Amniotic stem cell (primary cell): ENCODE results near the gene PAK6.

Experiments used
- DNase-seq: peaks from one replicate; lab custom pipeline; 2025; lab: John Stamatoyannopoulos, UW

Gene PAK6

DNA sequence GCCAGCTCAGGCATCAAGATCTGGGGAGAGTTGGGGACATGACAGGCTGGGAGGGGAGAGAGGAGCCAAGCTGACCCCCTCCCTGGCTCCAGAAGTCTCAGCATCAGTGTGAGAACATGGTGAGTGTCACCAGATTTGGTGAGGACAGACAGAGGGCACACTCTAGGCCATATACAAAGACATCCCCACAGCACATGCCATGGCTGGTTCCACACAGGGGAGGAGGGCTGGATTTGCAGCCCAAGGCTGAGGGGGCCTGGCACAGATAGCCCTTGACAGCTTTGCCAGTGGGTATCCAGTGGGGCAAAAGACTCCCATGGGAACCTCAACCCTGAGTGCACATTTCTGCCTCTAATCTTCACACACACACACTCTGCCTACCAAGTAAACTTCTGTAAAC, 54.1 kb downstream of the PAK6 start:
- no peak for DNase-seq

DNA sequence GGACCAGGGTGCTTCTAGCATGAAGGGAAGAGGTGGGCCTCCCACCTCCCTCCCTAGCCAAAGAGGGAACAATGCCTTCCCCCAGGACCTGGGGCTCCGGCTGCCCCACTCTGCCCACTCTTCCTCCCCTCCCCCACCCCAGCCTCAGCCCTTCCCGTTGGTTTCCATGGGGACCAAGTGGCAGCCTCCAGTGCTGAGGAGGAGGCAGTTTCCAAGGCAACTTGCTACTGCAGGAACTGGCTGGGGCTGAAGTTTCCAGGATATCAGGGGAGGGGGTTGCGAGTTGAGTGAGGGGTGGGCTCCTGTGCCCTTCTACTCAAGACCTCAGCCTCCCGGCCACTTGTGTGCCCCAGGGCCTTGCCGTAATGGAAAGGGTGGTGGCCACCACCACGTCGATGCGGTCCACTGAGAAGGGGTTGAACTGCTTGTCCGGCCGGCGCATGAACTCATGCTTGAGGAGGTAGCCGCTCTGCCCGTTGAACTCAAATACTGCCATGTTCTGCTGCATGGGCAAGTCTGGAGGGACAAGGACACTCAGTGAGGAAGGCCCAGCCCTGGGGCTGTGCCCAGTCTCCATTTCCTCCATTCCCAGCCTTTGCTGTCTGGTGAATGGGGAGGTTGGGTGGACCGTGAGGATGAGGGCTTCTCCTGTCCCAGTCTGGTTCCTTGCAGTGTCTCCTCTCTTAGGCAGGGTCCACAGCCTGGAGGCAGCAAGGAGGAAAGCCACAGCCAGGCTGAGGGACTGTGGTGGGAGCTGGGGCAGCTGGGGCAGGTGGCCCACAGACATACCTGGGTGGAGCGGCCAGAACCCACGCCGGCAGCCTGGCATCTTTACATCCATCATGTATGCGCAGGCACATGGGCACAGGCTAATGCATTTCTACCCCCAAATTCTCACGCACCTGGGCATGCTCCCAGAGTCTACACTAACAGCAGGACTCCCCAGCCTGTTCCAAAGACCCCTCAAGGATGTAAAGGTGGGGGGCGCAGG, 55.3 kb downstream of the PAK6 start:
- DNase-seq = no peak

GRCh38 chr15:40295297-40295696, 56.4 kb downstream of the PAK6 start:
- DNase-seq = no peak

DNA sequence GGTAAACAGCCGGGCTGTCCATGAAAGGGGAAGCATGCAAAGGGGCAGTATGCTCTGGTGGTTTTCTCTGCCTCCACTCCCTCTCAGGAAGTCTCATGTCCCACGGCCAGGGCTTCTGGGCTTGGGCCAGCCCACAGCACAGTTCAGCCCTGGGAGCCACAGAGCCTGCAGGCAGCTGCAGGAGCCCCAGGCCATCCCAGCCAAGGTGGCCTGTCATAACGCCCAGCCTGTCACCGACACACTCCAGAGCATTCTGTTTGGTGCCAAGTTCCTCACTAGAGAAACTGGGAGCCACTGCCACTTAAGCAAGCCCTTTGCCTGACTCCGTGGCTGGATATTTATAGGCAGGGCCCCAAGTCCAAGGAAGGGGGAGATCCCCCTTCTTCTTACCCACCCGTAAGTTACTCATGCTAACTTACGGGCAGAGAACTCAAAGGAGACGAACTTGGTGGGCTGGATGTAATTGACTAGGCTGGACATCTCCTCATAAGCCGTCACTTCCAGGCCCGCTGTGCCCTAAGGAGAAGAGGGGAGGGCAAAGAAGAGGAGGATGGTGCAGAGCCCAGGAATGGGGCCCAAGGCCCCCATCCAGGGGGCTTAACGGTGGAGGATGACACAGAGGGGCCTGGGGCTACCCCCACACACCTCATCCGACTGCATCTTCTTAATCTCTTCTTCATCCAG, 57.2 kb downstream of the PAK6 start:
- DNase-seq = no peak

GRCh38 chr15:40296561-40297230, 57.8 kb downstream of the PAK6 start:
- DNase-seq = no peak

GRCh38 chr15:40297356-40297755, 58.5 kb downstream of the PAK6 start:
- no peak for DNase-seq

- no peak for DNase-seq
These were observed 59.5 kb downstream of the PAK6 start for GRCh38 chr15:40298216-40298935.

GRCh38 chr15:40300367-40300766, 61.5 kb downstream of the PAK6 start:
- DNase-seq = no peak

DNA sequence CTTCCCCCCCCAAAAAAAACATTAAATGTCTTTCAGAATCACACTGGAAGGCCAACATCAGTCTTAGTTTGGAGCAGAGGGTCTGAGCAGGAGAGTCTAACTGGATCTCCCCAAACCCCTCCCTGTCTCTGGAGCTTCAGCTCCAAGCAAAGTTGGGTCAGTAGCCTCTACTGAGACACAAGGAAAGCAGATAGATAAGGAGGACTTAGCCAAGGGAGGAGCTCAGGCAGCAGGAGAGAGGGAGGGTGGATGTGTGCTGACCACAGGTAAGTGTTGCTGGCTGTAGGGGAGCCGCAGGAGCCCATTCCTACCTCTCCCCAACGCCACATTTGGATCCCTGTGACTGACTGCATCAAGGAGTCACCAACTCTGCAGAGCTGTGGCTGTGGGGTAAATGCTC, 61.9 kb downstream of the PAK6 start:
- DNase-seq = no peak

DNA sequence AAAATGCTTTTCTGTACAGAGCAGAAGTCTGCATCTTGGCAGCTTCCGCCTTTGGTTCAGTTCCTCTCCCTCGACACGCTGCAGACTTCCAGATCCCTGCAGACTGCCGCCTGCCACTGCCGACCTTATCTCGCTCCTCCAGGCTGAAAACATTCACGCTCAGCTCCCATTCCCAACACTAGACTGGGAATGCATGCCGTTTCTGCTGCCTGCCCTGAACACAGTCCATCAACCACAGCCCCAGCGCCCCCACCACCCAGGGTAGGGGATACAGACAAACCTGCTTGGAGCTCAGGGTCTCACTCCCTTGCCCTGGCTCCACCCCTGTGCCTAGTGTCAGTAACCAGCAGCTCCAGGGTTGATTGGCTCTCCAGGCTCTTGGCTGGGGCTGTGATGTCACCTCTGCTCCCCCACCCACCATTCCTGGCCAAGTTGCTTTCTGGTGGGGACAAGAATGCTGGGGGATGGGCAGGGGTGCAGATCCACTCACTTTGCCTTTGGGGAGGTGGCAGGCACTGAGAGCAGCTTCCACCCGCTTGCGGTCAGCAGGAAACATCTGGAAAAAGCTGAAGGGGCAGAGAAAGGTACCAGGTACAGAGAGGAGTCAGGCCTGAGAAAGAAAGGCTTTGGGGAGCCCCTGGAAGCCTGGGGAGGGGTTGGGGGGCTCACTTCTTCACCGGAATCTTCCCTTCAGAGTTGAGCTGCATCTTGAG, 62.8 kb downstream of the PAK6 start:
- no peak for DNase-seq

DNA sequence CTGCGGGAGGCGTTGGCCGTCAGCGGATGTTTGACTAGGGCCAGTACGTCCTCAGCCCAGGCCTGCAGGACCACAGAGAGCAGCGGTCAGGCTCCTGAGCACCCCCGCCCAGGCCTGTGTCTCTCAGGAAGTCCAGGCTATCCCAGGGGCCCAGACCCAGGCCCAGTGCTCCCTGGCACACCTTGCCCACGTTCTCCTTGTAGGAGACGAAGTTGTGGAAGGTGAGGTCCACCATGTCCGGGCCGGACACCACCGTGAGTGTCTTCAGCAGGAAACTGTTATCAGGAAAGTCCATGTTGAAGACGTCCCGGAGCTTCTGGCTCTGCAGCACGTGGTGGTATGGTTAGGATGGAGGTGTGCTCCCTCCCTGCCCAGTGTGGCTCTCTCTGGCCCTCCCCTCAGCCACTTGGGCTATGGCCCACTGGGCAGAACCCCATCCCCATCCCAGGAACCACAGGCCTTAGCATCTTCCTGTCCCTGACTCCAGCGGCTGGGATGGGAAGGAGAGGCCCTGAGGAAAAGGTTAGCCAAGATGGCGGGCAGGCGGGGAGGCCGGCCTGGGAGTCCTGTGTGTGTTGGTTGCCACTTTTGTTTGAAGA, 63.5 kb downstream of the PAK6 start:
- DNase-seq = no peak

- DNase-seq = no peak
These were observed 64.1 kb downstream of the PAK6 start for GRCh38 chr15:40302981-40303380.

GRCh38 chr15:40303576-40303975, 64.7 kb downstream of the PAK6 start:
- no peak for DNase-seq

GRCh38 chr15:40305281-40305680, 66.4 kb downstream of the PAK6 start:
- no peak for DNase-seq

GRCh38 chr15:40306371-40306770, 67.5 kb downstream of the PAK6 start:
- DNase-seq = no peak

GRCh38 chr15:40306908-40307307, 68.0 kb downstream of the PAK6 start:
- DNase-seq = no peak

- DNase-seq = no peak
These were observed 68.8 kb downstream of the PAK6 start, which contains the start of gene PLCB2 for GRCh38 chr15:40307421-40308211. TSS of gene PLCB2 (minus strand) at chr15:40307935. CDS start at chr15:40307672, 263 bp downstream.

DNA sequence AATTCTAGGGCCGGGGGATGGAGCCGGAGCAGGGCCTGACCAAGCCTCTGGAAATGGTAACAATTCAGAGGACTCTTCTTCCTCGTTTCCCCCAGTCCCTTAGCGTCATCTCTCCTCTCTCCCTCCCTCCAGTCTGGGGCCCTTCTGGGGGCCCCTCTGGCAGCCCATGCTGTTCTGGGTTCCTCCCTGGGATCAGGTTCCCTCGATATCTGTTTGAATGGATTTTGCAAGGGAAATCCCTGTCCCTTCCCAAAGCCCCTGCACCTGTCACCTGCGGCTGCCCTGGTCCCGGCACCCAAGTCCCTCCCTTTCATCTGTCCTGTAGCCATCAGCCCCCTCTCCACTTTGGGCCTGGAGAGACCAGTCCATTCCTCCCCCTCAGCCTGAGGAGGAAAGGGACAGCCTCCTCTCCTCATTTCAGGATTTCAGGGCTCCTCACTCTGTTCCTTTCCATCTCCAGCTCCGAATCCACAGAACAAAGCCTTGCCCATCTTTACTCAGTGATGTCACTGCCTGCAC, 70.5 kb downstream of the PAK6 start:
- DNase-seq = no peak
